Liver (tissue), 9 donors: ENCODE data around the gene C18orf32. TPM values are rescaled to one million over a fixed set of nuclear protein-coding genes. Genes with fewer than 3 reads are reported as not detected.
"Not testable (repeated sequence)": the region's sequence is repeated elsewhere in the genome, so short reads cannot be mapped to it uniquely, and the experiment has no call there.

Experiments
- DNase-seq: peaks from one replicate; pipeline ENCODE4 v3.0.0-alpha.2; 2017; ENCODE audit warnings: low spot score
- H3K27ac ChIP-seq, 2 donors: one replicate each; pipeline ENCODE4 v1.7.0; 2013; ENCODE audit warnings: inconsistent platforms in 2 of 2, low read length in 2 of 2, control low read depth in 1 of 2, low read depth in 1 of 2, mild to moderate bottlenecking in 1 of 2
- H3K27me3 ChIP-seq, 4 donors: one replicate each; pipeline versions ENCODE4 v1.6.1 to v1.7.0; 2013; ENCODE audit warnings: low read length in 3 of 4, inconsistent platforms in 1 of 4, mild to moderate bottlenecking in 1 of 4, moderate library complexity in 1 of 4; ENCODE audit not compliant: control insufficient read depth in 4 of 4, insufficient read depth in 4 of 4
- H3K36me3 ChIP-seq, 4 donors: one replicate each; pipeline versions ENCODE4 v1.6.1 to v1.7.0; 2013; ENCODE audit warnings: low read length in 3 of 4, mild to moderate bottlenecking in 3 of 4, low read depth in 1 of 4, moderate library complexity in 1 of 4; ENCODE audit not compliant: control insufficient read depth in 4 of 4, insufficient read depth in 3 of 4
- H3K4me1 ChIP-seq, 4 donors: one replicate each; pipeline versions ENCODE4 v1.6.1 to v1.7.0; 2013; ENCODE audit warnings: low read length in 3 of 4, mild to moderate bottlenecking in 3 of 4, moderate library complexity in 1 of 4; ENCODE audit not compliant: control insufficient read depth in 4 of 4, insufficient read depth in 4 of 4
- H3K4me3 ChIP-seq, 3 donors: one replicate each; pipeline versions ENCODE4 v1.6.1 to v1.7.0; 2013; ENCODE audit warnings: low read length in 3 of 3, control low read depth in 1 of 3, low read depth in 1 of 3, mild to moderate bottlenecking in 1 of 3
- H3K9ac ChIP-seq, 2 donors: one replicate each; pipeline ENCODE4 v1.7.0; 2013; ENCODE audit warnings: low read length in 2 of 2, mild to moderate bottlenecking in 2 of 2, moderate library complexity in 2 of 2, control low read depth in 1 of 2, low read depth in 1 of 2
- H3K9me3 ChIP-seq, 4 donors: one replicate each; pipeline versions ENCODE4 v1.6.1 to v1.7.0; 2013; ENCODE audit warnings: low read length in 3 of 4; ENCODE audit not compliant: control insufficient read depth in 4 of 4
- ATF3 ChIP-seq: IDR thresholded peaks from 2 replicates; pipeline ENCODE4 v1.6.1; 2016; ENCODE audit warnings: antibody characterized with exemption
- CTCF ChIP-seq: fragments of 150-350 bp; IDR thresholded peaks from 2 replicates; pipeline ENCODE4 v1.5.1; 2017; ENCODE audit warnings: improper control_type of control experiment, low read depth, low read length; ENCODE audit not compliant: missing input control
- EGR1 ChIP-seq, 2 donors: IDR thresholded peaks; 2 replicates each; pipeline ENCODE4 v1.6.1; 2016 to 2018; ENCODE audit warnings: antibody characterized with exemption in 2 of 2, low read depth in 2 of 2
- FOXA1 ChIP-seq: IDR thresholded peaks from 2 replicates; pipeline ENCODE4 v1.6.1; 2016; ENCODE audit warnings: antibody characterized with exemption
- FOXA2 ChIP-seq: IDR thresholded peaks from 2 replicates; pipeline ENCODE4 v1.6.1; 2016; ENCODE audit warnings: antibody characterized with exemption
- GABPA ChIP-seq, 2 donors: IDR thresholded peaks in 1 of 2; conservative IDR thresholded peaks in 1 of 2; 2 replicates each; pipeline ENCODE4 v1.6.1; 2016; ENCODE audit warnings: antibody characterized with exemption in 2 of 2, mild to moderate bottlenecking in 1 of 2, moderate library complexity in 1 of 2
- HNF4A ChIP-seq, 2 donors: conservative IDR thresholded peaks; 2 replicates each; pipeline ENCODE4 v1.6.1; 2016; ENCODE audit warnings: antibody characterized with exemption in 2 of 2, mild to moderate bottlenecking in 2 of 2
- HNF4G ChIP-seq: IDR thresholded peaks from 2 replicates; pipeline ENCODE4 v1.6.1; 2016; ENCODE audit warnings: antibody characterized with exemption
- JUND ChIP-seq, 2 donors: IDR thresholded peaks; 2 replicates each; pipeline ENCODE4 v1.6.1; 2016; ENCODE audit warnings: antibody characterized with exemption in 2 of 2
- MAX ChIP-seq: IDR thresholded peaks from 2 replicates; pipeline ENCODE4 v1.6.1; 2016; ENCODE audit warnings: antibody characterized with exemption
- NR2F2 ChIP-seq: IDR thresholded peaks from 2 replicates; pipeline ENCODE4 v1.6.1; 2016; ENCODE audit warnings: antibody characterized with exemption
- RAD21 ChIP-seq, 2 donors: IDR thresholded peaks; 2 replicates each; pipeline ENCODE4 v1.6.1; 2016; ENCODE audit warnings: antibody characterized with exemption in 2 of 2, mild to moderate bottlenecking in 2 of 2
- REST ChIP-seq: IDR thresholded peaks from 2 replicates; pipeline ENCODE4 v1.6.1; 2016; ENCODE audit warnings: antibody characterized with exemption, mild to moderate bottlenecking
- RXRA ChIP-seq, 2 donors: IDR thresholded peaks; 2 replicates each; pipeline ENCODE4 v1.6.1; 2017 to 2018; ENCODE audit warnings: antibody characterized with exemption in 2 of 2, mild to moderate bottlenecking in 1 of 2
- SP1 ChIP-seq: IDR thresholded peaks from 2 replicates; pipeline ENCODE4 v1.6.1; 2018; ENCODE audit warnings: antibody characterized with exemption, mild to moderate bottlenecking
- TAF1 ChIP-seq: conservative IDR thresholded peaks from 2 replicates; pipeline ENCODE4 v1.6.1; 2016; ENCODE audit warnings: antibody characterized with exemption, mild to moderate bottlenecking
- YY1 ChIP-seq: IDR thresholded peaks from 2 replicates; pipeline ENCODE4 v1.6.1; 2016; ENCODE audit warnings: antibody characterized with exemption, mild to moderate bottlenecking
- ZBTB33 ChIP-seq: IDR thresholded peaks from 2 replicates; pipeline ENCODE4 v1.6.1; 2016; ENCODE audit warnings: antibody characterized with exemption
- WGBS: extraction: QIAGEN DNeasy Blood & Tissue Kit; methylation state at CpG from one replicate; pipeline ENCODE4 v1.1.7; 2013; 5-methylcytosine and 5-hydroxymethylcytosine counted together
- polyA plus RNA-seq, 2 donors: library from polyadenylated mRNA; stranded (reverse) in 1 of 2; unstranded in 1 of 2; fragments of 200-250 nt in 1 of 2; fragments of >200 nt in 1 of 2; fragmentation: Nextera tagmentation in 1 of 2; extraction: Ambion mirVana in 1 of 2; gene quantifications; one replicate each; pipeline versions ENCODE4 v1.2.1 to v1.2.3, GENCODE V29; 2013 to 2015
- total RNA-seq, 2 donors: library from RNA; depleted of rRNA; stranded (reverse); fragments of >200 nt; gene quantifications; one replicate each; pipeline ENCODE4 v1.2.3, GENCODE V29; 2014
- donor health status: healthy.
- donor health status: healthy.
- donor health status: healthy.
- donor health status: healthy.
- donor health status: healthy.

Gene C18orf32
- total and polyA plus RNA-seq, 4 donors = 12.4 to 63.2 (median 29.8) TPM

GRCh38 chr18:49515003-49515402 lies 28.0 kb upstream of the C18orf32 start:
- DNase-seq, H3K4me3 ChIP-seq, H3K36me3 ChIP-seq, H3K4me1 ChIP-seq, H3K27me3 ChIP-seq, H3K9me3 ChIP-seq: not testable (repeated sequence)
- H3K27ac ChIP-seq = peak overlapping the region; percentile 46 to 69
- peak overlapping the region in 1 of 2 donors; percentile 14 for H3K9ac ChIP-seq
- 87% methylated on average over 5 of the region's 5 CpGs for WGBS

- TF ChIP-seq NR2F2 (no peak), MAX (peak; percentile 63), REST (peak; percentile 56), RXRA (IDR thresholded peaks at IDR 0.05) (peak; percentile 46 to 72), FOXA1 (no peak), ATF3 (no peak), GABPA (IDR thresholded peaks at IDR 0.05 in 1 of 2, conservative IDR thresholded peaks at IDR 0.05 in 1 of 2) (no peak), FOXA2 (no peak), TAF1 (no peak), EGR1 (IDR thresholded peaks at IDR 0.05; ENCODE audit: low read depth in 2 of 2) (no peak), HNF4G (no peak), ZBTB33 (no peak), CTCF (no peak), SP1 (peak; percentile 60), HNF4A (conservative IDR thresholded peaks at IDR 0.05) (peak; percentile 82 to 85), RAD21 (IDR thresholded peaks at IDR 0.05) (peak; percentile 33 to 43), YY1 (peak; percentile 51), JUND (IDR thresholded peaks at IDR 0.05) (peak in 1 of 2 donors; percentile 57)
- Histone ChIP-seq H3K9me3 (no peaks in the 10 kb centered on the region), H3K9ac (peak overlapping the region in 1 of 2 donors; percentile 14), H3K27me3 (no peaks in the 10 kb centered on the region), H3K36me3 (no peaks in the 10 kb centered on the region), H3K27ac (peak overlapping the region; percentile 46 to 69), H3K4me1 (peaks cover 0 to 6% (median 4%) of the 10 kb centered on the region in 4 donors), H3K4me3 (no peak overlapping the region)
- no peak for DNase-seq
- 24% methylated on average over 9 of the region's 9 CpGs for WGBS
Observed at GRCh38 chr18:49514577-49514976, 27.5 kb upstream of the C18orf32 start.

- not testable (repeated sequence) for H3K9ac ChIP-seq, DNase-seq, H3K4me3 ChIP-seq, H3K9me3 ChIP-seq, H3K27ac ChIP-seq, H3K36me3 ChIP-seq, H3K4me1 ChIP-seq, H3K27me3 ChIP-seq
- WGBS = 96% methylated on average over 8 of the region's 8 CpGs
Observed at GRCh38 chr18:49512876-49513275, 25.8 kb upstream of the C18orf32 start.
